Measurements from ENCODE around the gene ABCC8. TPM values are rescaled to one million over a fixed set of nuclear protein-coding genes. Genes with fewer than 3 reads are reported as not detected.

The ABCC8 gene
- total RNA-seq, 1 experiment from 2014 or later: 2.4 TPM

GRCh38 chr11:17412488-17413180 lies 64.0 kb downstream of the ABCC8 start:
- Mint-ChIP-seq H3K4me1 (peaks cover 11 to 16% of the 10 kb centered on the region in 2 experiments), H3K36me3 (ENCODE audit: insufficient read depth in 1 of 3, low read depth in 3 of 3) (no peaks in the 10 kb centered on the region), H3K9me3 (peaks cover 0 to 5% of the 10 kb centered on the region in 2 experiments; a peak in 2 of 5 replicates), H3K4me3 (no peak overlapping the region), H3K27ac (no peak overlapping the region), H3K27me3 (ENCODE audit: low read depth) (peaks cover 52% of the 10 kb centered on the region)
- H3K9ac ChIP-seq (ENCODE audit: extremely low read depth, insufficient read length, low read length): no peak overlapping the region
- no peak overlapping the region for H2BK120ac ChIP-seq (ENCODE audit: low read depth, low read length, poor library complexity, severe bottlenecking)
- H2BK15ac ChIP-seq (ENCODE audit: low read depth, low read length): no peak overlapping the region
- no peak overlapping the region for H3K27ac ChIP-seq (ENCODE audit: insufficient read length, low read depth, low read length)
- no peak overlapping the region for H3K14ac ChIP-seq (ENCODE audit: insufficient read depth, low read length)
- no peaks in the 10 kb centered on the region for H4K20me1 ChIP-seq (ENCODE audit: control insufficient read depth, insufficient read depth, insufficient read length)
- no peak overlapping the region for H3K23ac ChIP-seq (ENCODE audit: insufficient read length, low read depth, low read length)
- peak; percentile 35; the same call in 1 of the 3 replicates for TF ChIP-seq CTCF (conservative IDR thresholded peaks at IDR 0.05)
- no peak overlapping the region for H4K8ac ChIP-seq (replicated peaks; ENCODE audit: insufficient read length, low read depth, low read length)
- H2BK5ac ChIP-seq (ENCODE audit: insufficient read length, low read length): no peak overlapping the region
- no CpG with 5 or more reads among the region's 9 CpGs for WGBS (ENCODE audit: extremely low coverage, insufficient read length, low lambda C conversion rate)
- H2AK5ac ChIP-seq (ENCODE audit: insufficient read length, low read length): no peak overlapping the region
- H3K56ac ChIP-seq (ENCODE audit: insufficient read length, low read depth, low read length): no peak overlapping the region
- no peak overlapping the region for H3K18ac ChIP-seq (ENCODE audit: insufficient read length, low read depth, low read length)
- no peak overlapping the region for H4K5ac ChIP-seq (ENCODE audit: insufficient read length, low read depth, low read length)
- no peaks in the 10 kb centered on the region for H3K27me3 ChIP-seq (ENCODE audit: insufficient read depth, low read length)
- no peak overlapping the region for H2BK12ac ChIP-seq (ENCODE audit: insufficient read length, low read depth, low read length)
- H3K4ac ChIP-seq (ENCODE audit: low read depth, low read length): no peak overlapping the region
- no peak for DNase-seq
- no peaks in the 10 kb centered on the region for H3K79me2 ChIP-seq (ENCODE audit: insufficient read depth, low read length)
- no peak overlapping the region for H2BK20ac ChIP-seq (ENCODE audit: low read depth, low read length, poor library complexity, severe bottlenecking)
- H3K4me2 ChIP-seq (ENCODE audit: insufficient read depth, insufficient read length, low read length): no peak overlapping the region
- H3K23me2 ChIP-seq (ENCODE audit: insufficient read length, low read depth, low read length, poor library complexity, severe bottlenecking): no peaks in the 10 kb centered on the region
- H3K9me3 ChIP-seq (ENCODE audit: control insufficient read depth, low read depth, low read length): no peaks in the 10 kb centered on the region
- H4K91ac ChIP-seq (ENCODE audit: insufficient read length, low read depth, low read length): no peak overlapping the region
- H3T11ph ChIP-seq (ENCODE audit: low read length): no peak overlapping the region
- H3K4me1 ChIP-seq (ENCODE audit: insufficient read depth, low read length): no peaks in the 10 kb centered on the region
- H2AFZ ChIP-seq (ENCODE audit: low read length): no peak overlapping the region
- no peaks in the 10 kb centered on the region for H3K79me1 ChIP-seq (ENCODE audit: insufficient read depth, low read depth, low read length, poor library complexity, severe bottlenecking)

All from H9 (cell line).